HUDEP-2 (cell line): ENCODE data around the gene CELA2B.
"Not testable (repeated sequence)": the region's sequence is repeated elsewhere in the genome, so short reads cannot be mapped to it uniquely, and the experiment has no call there.

ENCODE experiments used
- DNase-seq, 76 experiments: peaks; one replicate each; lab custom pipeline; 2025; ENCODE audit not compliant: unreplicated experiment in 76 of 76; lab: John Stamatoyannopoulos, UW

Gene CELA2B

GRCh38 chr1:15465674-15466073 is 10.2 kb upstream of the CELA2B start:
- DNase-seq = no peak

DNA sequence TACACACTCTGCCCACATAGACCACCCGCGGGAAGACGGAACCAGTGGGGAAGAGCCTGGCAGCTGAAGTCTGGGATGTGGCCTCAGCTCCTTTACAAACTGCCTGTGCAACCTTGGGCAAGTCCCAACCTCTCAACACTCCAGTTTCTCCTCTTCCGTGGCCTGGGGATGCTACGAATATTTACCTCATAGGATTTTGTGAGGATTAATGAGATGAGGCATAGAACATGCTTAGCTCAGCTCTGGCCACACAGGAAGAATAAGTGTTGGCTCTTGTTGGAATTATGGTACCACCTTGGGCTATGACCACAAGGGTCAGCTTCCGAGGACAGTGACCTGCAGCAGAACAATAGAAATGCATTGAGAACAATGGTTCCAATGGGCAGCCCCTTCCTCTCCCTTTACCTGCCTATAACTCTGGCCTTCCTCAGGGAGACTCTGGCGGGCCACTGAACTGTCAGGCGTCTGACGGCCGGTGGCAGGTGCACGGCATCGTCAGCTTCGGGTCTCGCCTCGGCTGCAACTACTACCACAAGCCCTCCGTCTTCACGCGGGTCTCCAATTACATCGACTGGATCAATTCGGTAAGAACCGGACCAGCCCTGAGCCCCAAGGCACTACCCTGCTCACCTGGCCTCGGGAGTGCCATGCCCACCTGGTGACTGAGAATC is 8.8 kb upstream of the CELA2B start:
- not testable (repeated sequence) for DNase-seq

DNA sequence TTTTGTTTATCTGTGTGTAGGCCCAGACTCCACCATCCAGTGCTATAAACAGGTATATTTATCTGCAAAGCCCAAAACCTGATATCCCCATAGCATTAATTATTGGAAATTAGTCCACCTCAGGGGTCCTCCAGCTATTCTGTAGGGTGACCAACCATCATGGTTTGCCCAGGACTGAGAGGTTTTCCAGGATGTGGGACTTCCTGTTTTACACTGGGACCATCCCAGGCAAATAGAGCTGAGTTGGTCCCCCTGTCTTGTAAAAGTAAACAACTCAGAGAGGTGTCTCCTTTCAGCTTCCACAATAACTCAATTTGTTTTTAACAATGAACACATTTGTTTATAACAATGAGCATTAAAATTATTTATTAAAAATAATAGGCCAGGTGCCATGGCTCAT is 7.8 kb upstream of the CELA2B start:
- DNase-seq = no peak

GRCh38 chr1:15469361-15469760 is 6.5 kb upstream of the CELA2B start:
- DNase-seq = no peak

- DNase-seq = not testable (repeated sequence)
These were observed 6.0 kb upstream of the CELA2B start for GRCh38 chr1:15469821-15470448.

- not testable (repeated sequence) for DNase-seq
These were observed 4.8 kb upstream of the CELA2B start for GRCh38 chr1:15471067-15471466.

- not testable (repeated sequence) for DNase-seq
These were observed 4.2 kb upstream of the CELA2B start for GRCh38 chr1:15471723-15472122.

DNA sequence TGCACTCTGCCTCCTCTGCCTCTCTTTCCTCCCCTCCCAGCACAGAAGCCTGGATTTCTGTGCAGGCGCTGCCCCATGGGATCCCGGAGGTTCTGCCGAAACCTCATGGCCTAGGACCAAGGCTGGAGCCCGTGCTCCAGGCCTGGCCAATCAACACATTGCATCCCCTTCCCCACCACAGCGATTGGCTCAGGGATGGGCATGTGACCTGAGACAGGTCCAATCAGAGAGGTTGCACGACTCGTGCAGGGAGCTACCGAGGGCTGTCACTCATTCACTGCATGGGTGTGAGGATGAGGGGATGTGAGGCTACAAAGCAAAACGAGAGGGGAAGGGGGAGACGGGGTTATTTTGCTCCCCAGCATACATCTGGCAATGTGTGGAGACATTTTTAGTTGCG is 3.3 kb upstream of the CELA2B start:
- DNase-seq = no peak

- DNase-seq = no peak
These were observed 1.0 kb downstream of the CELA2B start for GRCh38 chr1:15476927-15477326.

DNA sequence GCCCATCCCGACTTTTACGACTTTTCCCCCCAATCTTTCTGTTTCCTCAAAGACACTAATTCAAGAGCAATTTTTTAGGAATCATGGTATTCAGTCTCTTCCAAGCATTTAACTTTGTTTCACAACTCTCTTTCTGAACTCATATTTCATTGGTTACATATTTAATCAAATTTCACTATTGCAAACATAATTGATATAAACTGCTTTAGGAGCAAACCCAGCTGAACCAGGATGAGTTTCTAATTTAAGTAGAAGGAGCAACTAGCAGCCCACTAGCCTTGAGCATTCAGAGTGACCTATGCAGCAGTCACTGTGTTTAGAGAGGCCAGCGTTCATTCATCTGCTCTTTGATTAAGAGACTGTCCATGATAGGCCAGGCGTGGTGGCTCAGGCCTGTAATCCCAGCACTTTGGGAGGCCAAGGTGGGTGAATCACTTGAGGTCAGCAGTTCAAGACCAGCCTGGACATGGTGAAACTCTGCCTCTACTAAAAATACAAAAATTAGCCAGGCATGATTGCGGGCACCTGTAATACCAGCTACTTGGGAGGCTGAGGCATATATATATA is 1.8 kb downstream of the CELA2B start:
- no peak for DNase-seq

- DNase-seq = no peak
These were observed 3.9 kb downstream of the CELA2B start for GRCh38 chr1:15479654-15480347.

DNA sequence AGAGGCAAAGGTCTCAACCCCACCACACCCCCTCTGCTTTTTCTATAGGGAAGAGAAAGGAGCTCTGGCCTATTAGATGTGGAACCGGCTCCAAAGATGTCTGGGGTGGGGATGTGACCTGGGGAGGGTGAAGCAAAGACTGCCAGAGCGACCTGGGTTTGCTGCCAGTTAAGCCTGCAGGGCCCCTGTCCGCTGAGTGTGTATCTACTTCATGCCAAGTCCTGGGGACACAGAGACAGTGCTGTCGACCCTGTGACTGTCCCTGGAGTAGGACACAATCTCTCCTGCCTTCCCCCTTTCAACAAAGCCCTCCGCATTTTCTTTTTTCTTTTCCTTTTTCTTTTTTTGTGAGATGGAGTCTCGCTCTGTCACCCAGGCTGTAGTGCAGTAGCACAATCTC is 6.6 kb downstream of the CELA2B start:
- not testable (repeated sequence) for DNase-seq

GRCh38 chr1:15482983-15483543 is 7.2 kb downstream of the CELA2B start:
- not testable (repeated sequence) for DNase-seq

GRCh38 chr1:15483971-15484370 is 8.1 kb downstream of the CELA2B start:
- DNase-seq = no peak

GRCh38 chr1:15484443-15484842 is 8.5 kb downstream of the CELA2B start:
- DNase-seq = not testable (repeated sequence)

DNA sequence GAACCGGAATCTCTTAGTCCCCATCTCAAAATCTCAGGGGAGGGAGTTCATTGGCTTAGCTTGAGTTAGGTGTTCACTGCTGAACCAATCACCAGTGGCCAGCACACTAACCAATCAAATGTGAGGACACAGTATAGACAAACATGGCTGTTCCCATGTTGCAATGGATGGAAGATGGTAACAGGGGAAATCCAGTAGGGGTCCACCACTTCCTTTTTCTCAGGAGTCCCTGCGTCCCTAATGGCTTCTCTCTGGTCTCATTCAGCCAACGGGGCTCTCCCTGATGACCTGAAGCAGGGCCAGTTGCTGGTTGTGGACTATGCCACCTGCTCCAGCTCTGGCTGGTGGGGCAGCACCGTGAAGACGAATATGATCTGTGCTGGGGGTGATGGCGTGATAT is 9.7 kb downstream of the CELA2B start:
- DNase-seq = no peak

- DNase-seq = not testable (repeated sequence)
These were observed 11.1 kb downstream of the CELA2B start for GRCh38 chr1:15486844-15487610.

DNA sequence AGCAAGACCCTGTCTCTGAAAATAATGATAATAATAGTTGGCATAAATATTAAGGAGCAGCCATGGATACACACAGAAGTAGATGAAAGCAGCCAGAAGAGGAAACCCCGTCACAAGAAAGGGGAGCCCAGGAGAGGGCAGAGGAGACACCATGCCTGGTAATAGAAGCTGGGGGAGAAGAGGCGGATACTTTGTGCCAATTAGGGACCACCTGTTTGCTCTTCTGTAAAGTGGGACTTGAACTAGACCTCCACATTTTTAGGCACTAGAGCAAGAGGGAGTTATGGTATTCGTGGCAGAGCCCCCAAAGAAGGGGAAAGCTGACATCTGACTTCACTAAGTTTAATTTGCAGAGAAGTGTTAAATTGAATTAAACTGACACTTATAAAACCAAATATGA is 12.5 kb downstream of the CELA2B start:
- no peak for DNase-seq

- DNase-seq = no peak
These were observed 13.3 kb downstream of the CELA2B start for GRCh38 chr1:15489052-15489736.

- DNase-seq = not testable (repeated sequence)
These were observed 15.1 kb downstream of the CELA2B start for GRCh38 chr1:15491010-15491409.
